HG03342 (cell line): ENCODE data around the gene AP5B1.

Experiments used
- ATAC-seq: cut with Tn5 transposase; IDR thresholded peaks from one replicate; pipeline ENCODE4 v1.9.1; 2021; ENCODE audit warnings: mild to moderate bottlenecking, moderate library complexity; ENCODE audit not compliant: unreplicated experiment

Gene AP5B1

GRCh38 chr11:65801153-65801987, 20.6 kb upstream of the AP5B1 start:
- no peak for ATAC-seq

- no peak for ATAC-seq
Observed at GRCh38 chr11:65798882-65799281, 18.1 kb upstream of the AP5B1 start.

GRCh38 chr11:65797711-65798110, 16.9 kb upstream of the AP5B1 start:
- ATAC-seq = no peak

- no peak for ATAC-seq
Observed at GRCh38 chr11:65796726-65797601, 16.2 kb upstream of the AP5B1 start.

- ATAC-seq = no peak
Observed at GRCh38 chr11:65794570-65795510, 14.1 kb upstream of the AP5B1 start.

- ATAC-seq = no peak
Observed at GRCh38 chr11:65793625-65794400, 13.0 kb upstream of the AP5B1 start.

GRCh38 chr11:65793144-65793581, 12.4 kb upstream of the AP5B1 start:
- ATAC-seq = no peak

- ATAC-seq = no peak
Observed at GRCh38 chr11:65792456-65792855, 11.7 kb upstream of the AP5B1 start.

- peak; percentile 87 for ATAC-seq
Observed at GRCh38 chr11:65791719-65792213, 11.0 kb upstream of the AP5B1 start.

GRCh38 chr11:65790902-65791650, 10.3 kb upstream of the AP5B1 start:
- ATAC-seq = no peak

GRCh38 chr11:65790104-65790901, 9.5 kb upstream of the AP5B1 start:
- no peak for ATAC-seq

GRCh38 chr11:65789230-65790103, 8.7 kb upstream of the AP5B1 start:
- no peak for ATAC-seq

GRCh38 chr11:65788821-65789220, 8.0 kb upstream of the AP5B1 start:
- ATAC-seq = no peak

- no peak for ATAC-seq
Observed at GRCh38 chr11:65787649-65788622, 7.2 kb upstream of the AP5B1 start.

- ATAC-seq = no peak
Observed at GRCh38 chr11:65786786-65787636, 6.2 kb upstream of the AP5B1 start, which contains the start of gene OVOL1. Gene OVOL1, plus strand, starts transcription at chr11:65787063. Its CDS starts 311 bp downstream, at chr11:65787374.
